ENCODE results near the gene USP10.

DNA sequence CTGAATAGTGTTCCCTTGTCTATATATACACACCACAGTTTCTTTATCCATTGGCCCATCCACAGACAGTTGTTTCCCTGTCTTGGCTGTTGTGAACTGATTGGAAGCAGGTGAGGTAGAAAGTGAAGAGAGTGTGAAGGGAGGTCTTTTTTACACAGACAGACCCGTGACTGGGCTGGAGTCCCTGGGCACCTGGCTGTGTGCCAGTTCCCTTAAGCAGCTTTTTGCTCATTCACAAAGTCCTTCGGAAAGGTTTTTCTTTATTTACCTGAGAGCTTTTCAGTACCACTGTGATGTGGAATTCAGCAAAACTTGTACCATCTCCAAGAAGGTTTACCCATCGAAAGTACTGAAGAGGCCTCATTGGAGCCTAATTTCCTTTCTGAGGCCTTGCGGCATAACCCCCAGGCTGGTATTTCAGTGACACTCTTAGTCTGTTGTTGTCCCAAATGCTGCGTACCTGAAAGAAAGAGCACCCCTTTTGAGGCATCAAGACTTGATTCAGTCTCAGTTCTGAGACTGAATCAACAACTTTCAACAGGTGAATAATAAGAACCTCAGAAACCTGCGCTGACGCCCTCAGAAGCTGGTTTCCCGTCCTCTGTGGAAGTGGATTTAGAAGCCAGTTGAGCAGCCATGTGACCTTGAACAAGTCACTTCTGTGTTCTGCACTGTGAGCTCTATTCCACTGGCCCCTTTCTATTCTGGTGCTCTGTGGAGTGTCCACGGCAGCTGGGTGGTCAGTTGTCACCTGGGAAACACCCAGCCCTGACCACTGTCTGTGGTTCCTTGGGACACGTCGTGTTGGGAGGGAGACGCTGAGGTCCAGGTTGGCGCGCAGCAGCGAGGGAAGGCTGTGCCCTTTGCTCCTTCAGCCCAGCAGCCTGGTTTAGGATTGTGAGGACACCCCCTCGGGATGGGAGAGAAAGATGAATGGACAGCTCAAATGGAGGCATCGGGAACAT, 66.1 kb downstream of the USP10 start:
- no peak for TF ChIP-seq ZNF274 (IDR thresholded peaks at IDR 0.05; ENCODE audit: low read depth, low read length)
- TF ChIP-seq YY1 (IDR thresholded peaks at IDR 0.05; ENCODE audit: insufficient read depth, insufficient read length), result no peak

Data from NT2/D1 (cell line).